SU-DHL-6 (cell line): ENCODE data around the gene CD244.

Experiments used
- H2AFZ ChIP-seq: fragments of 200-600 bp; sonication (generic); 2 replicates; pipeline ENCODE4 v1.6.1; 2014; ENCODE audit warnings: low read depth, mild to moderate bottlenecking, moderate library complexity, mixed read lengths, antibody characterized with exemption, low read length; ENCODE audit not compliant: severe bottlenecking
- H3F3A ChIP-seq: fragments of 200-600 bp; shearing (Covaris generic); 2 replicates; pipeline ENCODE4 v1.6.0; 2016; ENCODE audit warnings: antibody characterized with exemption, mild to moderate bottlenecking; ENCODE audit not compliant: insufficient read depth
- H3K27ac ChIP-seq: fragments of 200-600 bp; sonication (generic); 2 replicates; pipeline ENCODE4 v1.5.1; 2016; ENCODE audit warnings: low read depth, mild to moderate bottlenecking, low read length, moderate library complexity, mixed read lengths
- H3K27me3 ChIP-seq: fragments of 200-600 bp; sonication (generic), shearing (Covaris generic); 2 replicates; pipeline ENCODE4 v1.6.0; 2014; ENCODE audit warnings: mild to moderate bottlenecking, low read length
- H3K36me3 ChIP-seq: fragments of 200-600 bp; sonication (generic); 2 replicates; pipeline ENCODE4 v1.6.1; 2014; ENCODE audit warnings: mild to moderate bottlenecking, low read length, mixed read lengths
- H3K4me2 ChIP-seq: fragments of 300-600, 200-600 bp; shearing (Covaris generic), sonication (generic); 2 replicates; pipeline ENCODE4 v1.6.0; 2014; ENCODE audit warnings: low read length, low read depth, mild to moderate bottlenecking; ENCODE audit not compliant: poor library complexity, severe bottlenecking
- H3K4me3 ChIP-seq: fragments of 200-600 bp; sonication (generic); 2 replicates; pipeline ENCODE4 v1.5.1; 2014; ENCODE audit warnings: antibody characterized with exemption, low read length, mild to moderate bottlenecking, mixed read lengths; ENCODE audit not compliant: insufficient read depth, poor library complexity, severe bottlenecking
- H3K79me2 ChIP-seq: fragments of 200-600 bp; sonication (generic); 2 replicates; pipeline ENCODE4 v1.6.1; 2014; ENCODE audit warnings: mild to moderate bottlenecking, low read length, moderate library complexity; ENCODE audit not compliant: insufficient read depth
- H3K9ac ChIP-seq: fragments of 200-600 bp; sonication (generic); 2 replicates; pipeline ENCODE4 v1.7.0; 2014; ENCODE audit warnings: mild to moderate bottlenecking, low read length
- H3K9me2 ChIP-seq: fragments of 200-600 bp; sonication (generic); replicated peaks from 2 replicates; pipeline ENCODE4 v1.6.1; 2014; ENCODE audit warnings: low read length; ENCODE audit not compliant: insufficient read depth
- H3K9me3 ChIP-seq: fragments of 200-600 bp; sonication (generic); 2 replicates; pipeline ENCODE4 v1.6.1; 2014; ENCODE audit warnings: low read length, mixed read lengths; ENCODE audit not compliant: insufficient read depth
- H4K20me1 ChIP-seq: fragments of 200-600 bp; sonication (generic); 2 replicates; pipeline ENCODE4 v1.6.1; 2014; ENCODE audit warnings: low read depth, mild to moderate bottlenecking, antibody characterized with exemption, low read length, moderate library complexity, mixed read lengths
- EZH2phosphoT487 ChIP-seq: fragments of 200-600 bp; sonication (generic), shearing (Covaris generic); conservative IDR thresholded peaks from 2 replicates; pipeline ENCODE4 v1.6.1; 2018; ENCODE audit warnings: mild to moderate bottlenecking, antibody characterized with exemption, low read length, moderate library complexity, mixed read lengths
- TF ChIP-seq, protein P1 (sequence below): fragments of 200-600 bp; sonication (generic); IDR thresholded peaks from one replicate; pipeline ENCODE4 v1.5.1; 2017; ENCODE audit warnings: antibody characterized with exemption, mild to moderate bottlenecking, low read length, moderate library complexity; ENCODE audit not compliant: insufficient read depth, poor library complexity, severe bottlenecking

CD244 gene

DNA sequence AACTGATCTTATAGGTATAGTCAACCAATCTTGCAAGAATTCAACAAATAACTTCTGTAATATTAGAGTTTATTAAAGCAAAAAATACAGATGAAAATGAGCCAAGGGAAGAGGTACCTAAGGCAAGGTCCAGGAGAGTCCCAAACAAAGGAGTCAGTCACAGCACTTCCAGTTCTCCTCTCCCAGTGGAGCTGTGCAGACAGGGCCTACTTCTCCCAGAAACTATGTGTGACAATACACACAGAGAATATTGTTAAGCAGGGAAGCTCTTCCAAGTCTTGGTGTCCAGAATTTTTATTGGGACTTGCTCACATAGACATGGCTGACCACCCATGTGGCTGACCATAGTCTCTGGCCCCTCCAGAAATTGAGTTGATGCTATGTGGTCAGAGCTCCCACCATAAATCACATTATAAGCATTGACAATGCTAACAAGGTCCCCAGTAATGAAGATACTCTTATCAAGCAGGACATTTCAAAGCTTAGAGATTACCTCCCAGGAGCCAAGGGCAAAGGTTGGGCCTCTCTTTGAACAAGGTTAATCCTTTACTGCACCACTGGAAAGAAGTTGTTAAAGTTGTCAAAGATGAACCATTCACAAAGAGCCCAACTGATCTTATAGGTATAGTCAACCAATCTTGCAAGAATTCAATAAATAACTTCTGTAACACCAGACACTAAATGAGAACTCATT lies 3.5 kb upstream of the CD244 start:
- H3K36me3 ChIP-seq, result no peaks in the 10 kb centered on the region
- no peak for TF ChIP-seq EZH2phosphoT487
- TF ChIP-seq, protein P1, sequence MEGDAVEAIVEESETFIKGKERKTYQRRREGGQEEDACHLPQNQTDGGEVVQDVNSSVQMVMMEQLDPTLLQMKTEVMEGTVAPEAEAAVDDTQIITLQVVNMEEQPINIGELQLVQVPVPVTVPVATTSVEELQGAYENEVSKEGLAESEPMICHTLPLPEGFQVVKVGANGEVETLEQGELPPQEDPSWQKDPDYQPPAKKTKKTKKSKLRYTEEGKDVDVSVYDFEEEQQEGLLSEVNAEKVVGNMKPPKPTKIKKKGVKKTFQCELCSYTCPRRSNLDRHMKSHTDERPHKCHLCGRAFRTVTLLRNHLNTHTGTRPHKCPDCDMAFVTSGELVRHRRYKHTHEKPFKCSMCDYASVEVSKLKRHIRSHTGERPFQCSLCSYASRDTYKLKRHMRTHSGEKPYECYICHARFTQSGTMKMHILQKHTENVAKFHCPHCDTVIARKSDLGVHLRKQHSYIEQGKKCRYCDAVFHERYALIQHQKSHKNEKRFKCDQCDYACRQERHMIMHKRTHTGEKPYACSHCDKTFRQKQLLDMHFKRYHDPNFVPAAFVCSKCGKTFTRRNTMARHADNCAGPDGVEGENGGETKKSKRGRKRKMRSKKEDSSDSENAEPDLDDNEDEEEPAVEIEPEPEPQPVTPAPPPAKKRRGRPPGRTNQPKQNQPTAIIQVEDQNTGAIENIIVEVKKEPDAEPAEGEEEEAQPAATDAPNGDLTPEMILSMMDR, result no peak
- H3K27me3 ChIP-seq, result no peaks in the 10 kb centered on the region
- no peak overlapping the region for H3K9ac ChIP-seq
- no peak overlapping the region for H3K27ac ChIP-seq
- no peaks in the 10 kb centered on the region for H3K79me2 ChIP-seq
- no peaks in the 10 kb centered on the region for H3K9me2 ChIP-seq
- H3F3A ChIP-seq, result no peaks in the 10 kb centered on the region
- no peaks in the 10 kb centered on the region for H4K20me1 ChIP-seq
- no peaks in the 10 kb centered on the region for H3K9me3 ChIP-seq
- no peak overlapping the region for H3K4me2 ChIP-seq
- no peak overlapping the region for H3K4me3 ChIP-seq
- H2AFZ ChIP-seq, result no peak overlapping the region

DNA sequence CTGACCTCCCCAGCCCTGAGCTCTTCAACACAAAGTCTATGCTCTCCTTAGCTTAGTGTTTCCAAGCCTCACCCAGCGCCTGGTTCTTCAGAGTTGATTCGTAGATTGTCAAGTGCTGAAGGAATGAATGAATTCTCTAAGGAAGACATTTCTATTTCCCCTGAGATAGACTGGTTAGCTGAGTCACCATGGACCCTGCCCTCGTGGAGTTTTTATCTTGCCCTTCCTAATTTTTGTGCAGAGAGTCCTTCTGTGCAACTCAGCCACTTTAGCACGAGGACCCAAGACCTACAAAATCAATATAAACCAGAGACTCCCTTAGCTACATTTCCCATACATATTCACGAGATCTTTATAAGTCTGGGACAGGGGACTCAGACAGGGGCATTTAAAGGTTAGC lies 2.6 kb upstream of the CD244 start:
- H3K27me3 ChIP-seq, result no peaks in the 10 kb centered on the region
- H3K79me2 ChIP-seq, result no peaks in the 10 kb centered on the region
- no peak overlapping the region for H2AFZ ChIP-seq
- no peak overlapping the region for H3K27ac ChIP-seq
- H3K9me3 ChIP-seq, result no peaks in the 10 kb centered on the region
- H3K4me2 ChIP-seq, result no peak overlapping the region
- TF ChIP-seq, protein P1, result no peak
- TF ChIP-seq EZH2phosphoT487, result no peak
- no peaks in the 10 kb centered on the region for H4K20me1 ChIP-seq
- H3K9me2 ChIP-seq, result no peaks in the 10 kb centered on the region
- H3K36me3 ChIP-seq, result no peaks in the 10 kb centered on the region
- H3K4me3 ChIP-seq, result no peak overlapping the region
- no peak overlapping the region for H3K9ac ChIP-seq
- no peaks in the 10 kb centered on the region for H3F3A ChIP-seq

DNA sequence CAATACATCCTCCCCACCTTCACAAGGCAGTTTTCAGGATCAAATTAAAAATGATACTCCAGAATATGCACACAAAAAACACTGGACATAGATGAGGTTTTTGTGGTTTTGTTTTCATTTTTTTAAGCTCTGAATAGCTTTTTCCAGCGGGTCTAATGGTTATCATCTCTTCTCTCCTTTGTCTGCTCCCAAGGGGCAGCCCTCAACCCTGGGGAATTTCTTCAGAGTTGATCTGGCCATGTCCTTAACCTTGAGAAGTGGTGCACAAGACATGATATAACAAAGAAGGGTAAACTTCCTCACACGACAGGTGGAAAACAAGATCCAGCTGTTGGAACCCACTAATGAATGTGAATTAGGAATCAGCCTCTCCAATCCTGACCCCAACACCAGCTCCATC lies 1.5 kb upstream of the CD244 start:
- H2AFZ ChIP-seq, result no peak overlapping the region
- H3F3A ChIP-seq, result no peaks in the 10 kb centered on the region
- no peak for TF ChIP-seq EZH2phosphoT487
- TF ChIP-seq, protein P1, result no peak
- no peaks in the 10 kb centered on the region for H3K9me3 ChIP-seq
- H3K4me3 ChIP-seq, result no peak overlapping the region
- no peak overlapping the region for H3K9ac ChIP-seq
- no peak overlapping the region for H3K4me2 ChIP-seq
- H3K79me2 ChIP-seq, result no peaks in the 10 kb centered on the region
- H3K9me2 ChIP-seq, result no peaks in the 10 kb centered on the region
- H3K27ac ChIP-seq, result no peak overlapping the region
- H4K20me1 ChIP-seq, result no peaks in the 10 kb centered on the region
- H3K36me3 ChIP-seq, result no peaks in the 10 kb centered on the region
- H3K27me3 ChIP-seq, result no peaks in the 10 kb centered on the region
